GM12874 (cell line): ENCODE measurements around the gene DPP4.

Experiments
- TF ChIP-seq, protein P1 (sequence below): IDR thresholded peaks from 2 replicates; pipeline ENCODE4 v1.5.1; 2011; ENCODE audit warnings: low read depth, mild to moderate bottlenecking, control low read depth, low read length, moderate library complexity; ENCODE audit not compliant: insufficient read depth

DPP4 gene

DNA sequence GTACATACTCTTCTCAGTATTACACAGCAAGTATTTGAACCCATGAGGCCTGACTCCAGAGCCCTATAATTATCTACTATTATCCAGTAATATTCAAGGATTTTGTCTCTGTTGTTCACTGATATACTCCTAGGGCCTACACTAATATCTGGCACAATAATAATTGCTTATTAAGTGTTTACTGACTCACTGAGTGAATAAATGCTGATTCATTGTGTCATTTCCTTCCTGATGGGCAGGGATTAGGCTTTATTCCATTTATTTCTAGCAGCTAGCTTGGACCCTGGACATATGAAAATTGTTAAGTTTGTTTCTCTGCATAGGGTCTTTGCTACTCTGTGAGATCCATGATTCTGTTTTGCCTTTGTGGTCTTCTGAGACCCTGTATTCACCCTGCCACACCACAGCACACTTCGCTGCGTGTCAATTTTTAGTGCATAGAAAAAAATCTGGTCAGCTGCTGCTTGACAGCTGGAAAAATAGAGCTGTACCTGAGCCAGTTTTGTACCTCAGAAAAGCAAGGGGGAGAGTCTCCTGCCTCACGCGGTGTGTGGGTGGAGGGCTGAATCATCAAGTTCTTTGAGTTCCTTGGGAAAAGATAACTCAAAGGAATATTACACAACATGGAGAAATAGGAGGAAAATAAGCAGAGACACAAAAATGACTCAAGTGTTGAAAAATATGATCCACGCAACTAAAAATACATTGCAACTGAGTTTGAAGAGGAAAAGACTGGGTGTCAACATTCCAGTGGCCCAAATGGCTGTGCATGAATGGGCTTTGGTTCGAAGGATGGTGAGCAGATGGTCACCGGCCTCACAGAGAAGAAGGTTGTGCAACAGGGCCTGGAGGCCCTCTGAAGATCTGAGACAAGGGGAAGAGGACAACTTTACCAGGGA, 18.9 kb upstream of the DPP4 start:
- TF ChIP-seq, protein P1, sequence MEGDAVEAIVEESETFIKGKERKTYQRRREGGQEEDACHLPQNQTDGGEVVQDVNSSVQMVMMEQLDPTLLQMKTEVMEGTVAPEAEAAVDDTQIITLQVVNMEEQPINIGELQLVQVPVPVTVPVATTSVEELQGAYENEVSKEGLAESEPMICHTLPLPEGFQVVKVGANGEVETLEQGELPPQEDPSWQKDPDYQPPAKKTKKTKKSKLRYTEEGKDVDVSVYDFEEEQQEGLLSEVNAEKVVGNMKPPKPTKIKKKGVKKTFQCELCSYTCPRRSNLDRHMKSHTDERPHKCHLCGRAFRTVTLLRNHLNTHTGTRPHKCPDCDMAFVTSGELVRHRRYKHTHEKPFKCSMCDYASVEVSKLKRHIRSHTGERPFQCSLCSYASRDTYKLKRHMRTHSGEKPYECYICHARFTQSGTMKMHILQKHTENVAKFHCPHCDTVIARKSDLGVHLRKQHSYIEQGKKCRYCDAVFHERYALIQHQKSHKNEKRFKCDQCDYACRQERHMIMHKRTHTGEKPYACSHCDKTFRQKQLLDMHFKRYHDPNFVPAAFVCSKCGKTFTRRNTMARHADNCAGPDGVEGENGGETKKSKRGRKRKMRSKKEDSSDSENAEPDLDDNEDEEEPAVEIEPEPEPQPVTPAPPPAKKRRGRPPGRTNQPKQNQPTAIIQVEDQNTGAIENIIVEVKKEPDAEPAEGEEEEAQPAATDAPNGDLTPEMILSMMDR = no peak

DNA sequence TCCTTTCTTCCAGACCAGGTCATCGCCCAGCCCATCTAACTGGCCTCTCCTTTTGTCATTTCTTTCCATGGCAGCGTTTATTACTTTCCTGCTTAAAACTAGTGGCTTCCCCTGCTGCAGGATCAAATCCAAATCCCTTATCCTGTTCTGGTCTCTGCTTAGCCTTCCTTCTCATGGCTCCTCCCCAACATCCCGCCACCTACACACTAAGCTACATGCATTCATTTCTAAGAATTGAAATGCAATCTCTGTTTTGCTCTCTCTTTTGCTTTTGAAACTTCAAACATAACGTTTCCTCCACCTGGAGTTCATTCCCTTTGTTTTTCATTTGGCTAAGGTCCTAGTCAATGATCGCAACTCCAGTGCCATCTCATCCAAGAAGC, 18.0 kb upstream of the DPP4 start:
- TF ChIP-seq, protein P1 = no peak

DNA sequence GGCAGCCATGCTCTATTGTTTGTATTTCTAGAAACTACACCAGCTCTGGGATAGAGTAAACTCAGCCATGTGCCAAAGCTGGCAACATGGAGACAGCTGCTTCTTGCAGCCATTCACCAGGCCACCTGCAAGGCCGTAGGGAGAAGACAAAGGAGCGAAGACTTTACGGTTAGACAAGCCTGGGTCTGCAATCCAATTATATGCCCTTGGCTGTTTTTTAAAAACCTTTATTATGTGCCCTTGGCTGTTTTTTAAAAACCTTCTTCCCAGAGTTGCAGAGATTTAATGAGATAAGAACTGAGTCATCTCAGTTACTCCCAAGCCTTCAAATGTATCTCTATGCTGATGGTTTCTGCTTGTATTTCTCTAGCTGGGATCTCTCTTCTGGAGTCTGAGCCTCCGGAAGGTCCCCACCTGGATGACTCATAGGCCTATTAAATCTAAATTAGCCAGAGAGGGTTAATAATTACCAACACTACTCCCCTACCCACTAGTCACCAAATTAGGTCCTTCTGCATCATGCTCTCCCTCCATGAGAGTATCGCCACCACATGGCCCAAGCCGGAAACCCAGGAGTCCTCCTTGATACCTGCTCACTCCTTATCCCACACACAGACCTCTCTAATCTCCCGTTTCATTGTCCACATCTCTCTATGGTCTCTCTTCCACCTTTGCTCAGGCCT, 17.5 kb upstream of the DPP4 start:
- TF ChIP-seq, protein P1 = peak; percentile 31; the same call in 1 of the 2 replicates

DNA sequence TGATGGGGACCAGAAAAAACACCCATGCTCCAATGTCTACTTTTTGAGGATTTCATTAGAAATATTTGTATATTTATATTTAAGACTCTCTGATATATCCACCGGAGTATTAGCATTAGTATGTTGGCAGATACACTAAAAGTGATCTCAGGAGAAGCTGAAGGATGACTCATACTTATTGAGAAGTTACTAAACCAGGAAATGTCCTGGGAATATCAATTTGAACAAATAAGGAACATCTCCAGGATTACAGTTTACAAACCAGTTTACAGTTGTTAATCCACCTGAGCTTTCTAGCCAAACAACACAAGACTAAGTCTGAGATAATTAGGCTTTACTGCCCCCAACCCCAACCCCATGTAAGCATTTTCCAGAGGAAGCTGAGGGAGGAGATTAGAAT, 16.1 kb upstream of the DPP4 start:
- TF ChIP-seq, protein P1 = no peak

DNA sequence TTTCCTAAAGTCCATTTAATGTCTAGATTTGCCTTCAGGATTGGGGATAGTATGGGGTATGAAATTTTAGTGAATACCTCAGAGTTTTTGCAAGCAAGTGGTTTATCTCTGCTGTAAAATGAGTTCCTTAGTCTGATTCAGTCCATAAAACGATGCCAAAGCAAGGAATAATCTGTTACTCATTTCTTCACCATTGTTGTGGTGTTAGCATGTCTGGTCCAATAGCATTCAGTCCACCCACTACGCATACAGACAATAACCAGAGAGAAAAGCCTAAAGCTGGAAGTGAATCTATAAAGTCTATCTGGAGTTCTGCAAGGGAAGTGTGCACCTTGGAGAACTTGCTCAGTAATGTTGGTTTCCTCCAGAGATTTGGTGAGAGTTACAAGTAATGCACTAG, 12.9 kb upstream of the DPP4 start:
- TF ChIP-seq, protein P1 = no peak

DNA sequence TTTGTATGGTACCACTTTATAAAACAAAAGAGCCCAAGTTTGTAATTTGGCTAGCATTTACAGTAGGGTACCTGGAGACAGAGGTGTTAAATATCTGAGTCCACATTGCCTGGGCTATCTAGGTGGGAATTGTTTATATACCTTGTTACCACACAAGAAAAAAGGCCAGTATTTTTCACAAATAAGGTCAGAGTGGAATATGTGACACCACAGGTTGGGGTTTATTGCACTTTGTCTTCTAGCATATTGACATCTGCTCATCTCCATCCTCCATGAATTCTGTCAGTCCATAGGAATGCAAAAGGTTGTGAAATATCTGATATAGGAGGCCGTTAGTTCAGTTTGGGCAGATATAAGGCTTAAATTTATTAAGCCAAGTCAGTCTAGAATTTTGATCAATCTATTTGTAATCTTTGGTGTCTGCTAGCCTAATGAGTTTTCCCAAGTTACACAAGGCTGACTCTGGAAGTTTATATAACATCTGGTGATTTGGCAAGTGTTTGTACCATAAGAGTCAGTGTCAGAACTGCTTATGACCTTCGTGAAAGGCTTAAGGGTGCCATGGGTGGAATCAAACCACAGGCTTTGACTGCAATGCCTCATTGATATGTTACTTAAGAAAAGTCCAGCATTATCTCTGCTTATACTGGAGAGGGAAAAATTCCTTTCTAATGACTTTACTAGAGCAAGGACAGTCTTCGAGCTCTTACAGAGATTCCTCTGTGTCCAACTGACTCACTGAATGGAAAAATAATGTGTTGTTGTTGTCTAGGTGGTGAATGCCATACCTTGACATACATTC, 11.3 kb upstream of the DPP4 start:
- TF ChIP-seq, protein P1 = no peak

DNA sequence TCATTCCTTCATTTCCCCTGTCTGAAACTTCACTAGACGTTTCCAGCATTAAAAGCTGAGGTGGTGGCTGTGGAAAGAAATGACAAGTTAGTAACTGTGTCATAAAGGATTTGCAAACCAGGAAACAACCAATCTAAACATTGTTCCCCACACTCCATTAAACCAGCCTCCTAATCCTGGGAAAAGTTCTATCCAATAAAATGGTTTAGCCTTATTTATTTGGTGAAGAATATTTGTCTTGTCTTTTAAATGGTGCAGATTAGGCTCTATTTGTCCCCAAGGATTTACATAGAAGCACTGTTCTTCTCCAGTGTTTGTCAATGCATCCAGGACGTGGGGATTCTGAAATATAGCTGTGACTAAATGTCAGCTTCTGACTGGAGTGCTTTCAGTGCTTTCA, 10.5 kb upstream of the DPP4 start:
- TF ChIP-seq, protein P1 = no peak
